MCF 10A (cell line): ENCODE results near the gene UEVLD. TPM values are rescaled to one million over a fixed set of nuclear protein-coding genes. Genes with fewer than 3 reads are reported as not detected.

Experiments used
- Bru-seq: library from RNA; stranded (reverse); fragments of 400-500 nt; gene quantifications from one replicate; lab custom pipeline; 2021; lab: Mats Ljungman, UMichigan
- BruChase-seq, 2 experiments: library from RNA; stranded (reverse); fragments of 400-500 nt; gene quantifications; one replicate each; lab custom pipeline; 2021; lab: Mats Ljungman, UMichigan
- BruUV-seq: library from RNA; stranded (reverse); fragments of 400-500 nt; replicated peaks from 2 replicates; lab custom pipeline; 2021; lab: Mats Ljungman, UMichigan
- CTCF ChIA-PET: fragments of 300-600 bp; sonication (Branson Sonifier 250); formaldehyde crosslinking; extraction: SDS; loops from one replicate; lab custom pipeline; 2021; ENCODE audit warnings: antibody characterized with exemption, inconsistent platforms; lab: Yijun Ruan, JAX
- POLR2A ChIA-PET: fragments of 300-600, 350-650 bp; sonication (Branson Sonifier 250); formaldehyde crosslinking; extraction: SDS; loops from one replicate; lab custom pipeline; 2020; ENCODE audit warnings: antibody characterized with exemption, inconsistent platforms; lab: Yijun Ruan, JAX
- DNase-seq: peaks from one replicate; pipeline ENCODE4 v3.0.0-alpha.2; 2018; ENCODE audit not compliant: unreplicated experiment
- H3K27ac Mint-ChIP-seq: one replicate; pipeline ENCODE4 v1.8.0; 2022; ENCODE audit warnings: mild to moderate bottlenecking, low read depth, mixed read lengths; ENCODE audit not compliant: unreplicated experiment
- H3K27me3 Mint-ChIP-seq: one replicate; pipeline ENCODE4 v1.8.0; 2022; ENCODE audit warnings: mixed read lengths; ENCODE audit not compliant: insufficient read depth, unreplicated experiment
- H3K36me3 Mint-ChIP-seq: one replicate; pipeline ENCODE4 v1.8.0; 2022; ENCODE audit warnings: mild to moderate bottlenecking, moderate library complexity, mixed read lengths; ENCODE audit not compliant: insufficient read depth, unreplicated experiment
- H3K4me1 Mint-ChIP-seq: one replicate; pipeline ENCODE4 v1.8.0; 2022; ENCODE audit warnings: mixed read lengths; ENCODE audit not compliant: insufficient read depth, unreplicated experiment
- H3K4me3 Mint-ChIP-seq: one replicate; pipeline ENCODE4 v1.8.0; 2022; ENCODE audit warnings: mild to moderate bottlenecking, moderate library complexity, mixed read lengths; ENCODE audit not compliant: unreplicated experiment
- H3K9me3 Mint-ChIP-seq: one replicate; pipeline ENCODE4 v1.8.0; 2022; ENCODE audit warnings: mixed read lengths; ENCODE audit not compliant: unreplicated experiment
- intact Hi-C: fragments of 100-400 bp; cut with micrococcal nuclease; formaldehyde crosslinking; loops from 2 replicates; pipeline ENCODE4 v1.14.1; 2022
- long read RNA-seq: library from polyadenylated mRNA; stranded (forward); transcript quantifications from one replicate; pipeline ENCODE4 v2.0.0, GENCODE V29; 2022
- total RNA-seq: library from RNA; stranded (reverse); gene quantifications from 2 replicates; pipeline ENCODE4 v1.2.3, GENCODE V29; 2022
- TF ChIP-seq, protein P1 (sequence below): fragments of 200-600 bp; IDR thresholded peaks from one replicate; pipeline ENCODE4 v1.8.0; 2022; ENCODE audit warnings: antibody characterized with exemption, mild to moderate bottlenecking; ENCODE audit not compliant: unreplicated experiment

UEVLD gene
- total RNA-seq = 22.8 and 24.8 TPM in 2 replicates
- Bru-seq, nascent RNA = percentile 73 among the genes with signal in this experiment
- BruChase-seq, experiment 1, labeled RNA remaining after a 6-hour chase = percentile 79 among the genes with signal in this experiment
- percentile 76 among the genes with signal in this experiment for BruChase-seq, experiment 2, labeled RNA remaining after a 2-hour chase
- long read RNA-seq, full-length matches to known transcripts = 21 of 37 reads
- long read RNA-seq, partial matches to known transcripts = 4 of 37 reads
- long read RNA-seq, other reads (novel, unspliced or antisense) = 12 of 37 reads

GRCh38 chr11:18588297-18589252 is at the start of gene UEVLD:
Gene UEVLD, minus strand, starts transcription at chr11:18588734. Its CDS starts 80 bp downstream, at chr11:18588654.
- POLR2A ChIA-PET = interaction anchor here (0.6 to 5.7 kb wide), 21 partner anchors 10 to 227 kb away, joined by 3 to 64 read pairs (median 5); partner anchors contain the start of genes SPTY2D1, TMEM86A and TSG101
- DNase-seq = peak; percentile 87
- H3K4me3 Mint-ChIP-seq = no peak within 1 kb of the TSS
- H3K27me3 Mint-ChIP-seq = no peaks in the 10 kb centered on the region
- BruUV-seq = no TSS peak
- H3K4me1 Mint-ChIP-seq = no peaks in the 10 kb centered on the region
- H3K27ac Mint-ChIP-seq = no peak within 1 kb of the TSS
- TF ChIP-seq, protein P1, sequence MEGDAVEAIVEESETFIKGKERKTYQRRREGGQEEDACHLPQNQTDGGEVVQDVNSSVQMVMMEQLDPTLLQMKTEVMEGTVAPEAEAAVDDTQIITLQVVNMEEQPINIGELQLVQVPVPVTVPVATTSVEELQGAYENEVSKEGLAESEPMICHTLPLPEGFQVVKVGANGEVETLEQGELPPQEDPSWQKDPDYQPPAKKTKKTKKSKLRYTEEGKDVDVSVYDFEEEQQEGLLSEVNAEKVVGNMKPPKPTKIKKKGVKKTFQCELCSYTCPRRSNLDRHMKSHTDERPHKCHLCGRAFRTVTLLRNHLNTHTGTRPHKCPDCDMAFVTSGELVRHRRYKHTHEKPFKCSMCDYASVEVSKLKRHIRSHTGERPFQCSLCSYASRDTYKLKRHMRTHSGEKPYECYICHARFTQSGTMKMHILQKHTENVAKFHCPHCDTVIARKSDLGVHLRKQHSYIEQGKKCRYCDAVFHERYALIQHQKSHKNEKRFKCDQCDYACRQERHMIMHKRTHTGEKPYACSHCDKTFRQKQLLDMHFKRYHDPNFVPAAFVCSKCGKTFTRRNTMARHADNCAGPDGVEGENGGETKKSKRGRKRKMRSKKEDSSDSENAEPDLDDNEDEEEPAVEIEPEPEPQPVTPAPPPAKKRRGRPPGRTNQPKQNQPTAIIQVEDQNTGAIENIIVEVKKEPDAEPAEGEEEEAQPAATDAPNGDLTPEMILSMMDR = no peak
- no peaks in the 10 kb centered on the region for H3K9me3 Mint-ChIP-seq
- intact Hi-C loops = loop anchor here (1.0 to 2.0 kb wide), 2 partner anchors 46 to 62 kb away; partner anchors contain the start of genes SPTY2D1 and TSG101
- CTCF ChIA-PET = interaction anchor here (0.5 to 3.6 kb wide), 7 partner anchors 10 to 489 kb away, joined by 3 to 15 read pairs (median 3); partner anchors contain the start of gene SAAL1
- H3K36me3 Mint-ChIP-seq = no peaks in the 10 kb centered on the region

- CTCF ChIA-PET = interaction anchor here (0.5 to 1.9 kb wide), 12 partner anchors 10 to 250 kb away, joined by 3 to 9 read pairs (median 4); no protein-coding TSS in a partner anchor
- H3K4me1 Mint-ChIP-seq = peaks cover 14% of the 10 kb centered on the region
- POLR2A ChIA-PET = interaction anchor here (0.5 to 5.3 kb wide), 25 partner anchors 10 to 1733 kb away, joined by 3 to 64 read pairs (median 6); partner anchors contain the start of genes LDHA, TMEM86A, TSG101 and UEVLD
- TSS peak; percentile 94 for BruUV-seq
- intact Hi-C loops = loop anchor here (1.0 to 10.0 kb wide), 2 partner anchors 46 to 90 kb away; partner anchors contain the start of gene UEVLD
- peak within 1 kb of the TSS; percentile 99 for H3K27ac Mint-ChIP-seq
- TF ChIP-seq, protein P1 = no peak
- H3K36me3 Mint-ChIP-seq = no peaks in the 10 kb centered on the region
- H3K4me3 Mint-ChIP-seq = peak within 1 kb of the TSS; percentile 91
- H3K27me3 Mint-ChIP-seq = no peaks in the 10 kb centered on the region
- no peaks in the 10 kb centered on the region for H3K9me3 Mint-ChIP-seq
- peak; percentile 99 for DNase-seq
These were observed 45.9 kb upstream of the UEVLD start, which contains the start of gene SPTY2D1 for GRCh38 chr11:18634140-18635032. Gene SPTY2D1, minus strand, starts transcription at chr11:18634342. Its CDS starts 85 bp downstream, at chr11:18634257.

- Mint-ChIP-seq H3K9me3 (no peaks in the 10 kb centered on the region), H3K4me3 (peak overlapping the region; percentile 91), H3K36me3 (no peaks in the 10 kb centered on the region), H3K27ac (peak overlapping the region; percentile 99), H3K4me1 (peaks cover 18% of the 10 kb centered on the region), H3K27me3 (no peaks in the 10 kb centered on the region)
- intact Hi-C loops = loop anchor here (1.0 to 10.0 kb wide), 2 partner anchors 45 to 89 kb away; partner anchors contain the start of gene UEVLD
- DNase-seq = no peak
- TF ChIP-seq, protein P1 = no peak
- TSS peak; percentile 59 for BruUV-seq
- ChIA-PET CTCF (interaction anchor here (0.5 to 1.9 kb wide), 16 partner anchors 9 to 250 kb away, joined by 3 to 9 read pairs (median 4); partner anchors contain the start of gene TMEM86A), POLR2A (interaction anchor here (0.6 to 5.3 kb wide), 25 partner anchors 9 to 1377 kb away, joined by 3 to 64 read pairs (median 6); partner anchors contain the start of genes LDHA, TMEM86A, TSG101 and UEVLD)
These were observed 45.0 kb upstream of the UEVLD start for GRCh38 chr11:18633256-18634139.
